Measurements from ENCODE around the gene CNN2. TPM values are rescaled to one million over a fixed set of nuclear protein-coding genes. Genes with fewer than 3 reads are reported as not detected.

The CNN2 gene
- total and polyA plus RNA-seq, 9 of the 15 experiments (the other 6 are each of a cell fraction or from before 2014, with no cell fraction given), result 12.1 to 174 (median 52.7) TPM

DNA sequence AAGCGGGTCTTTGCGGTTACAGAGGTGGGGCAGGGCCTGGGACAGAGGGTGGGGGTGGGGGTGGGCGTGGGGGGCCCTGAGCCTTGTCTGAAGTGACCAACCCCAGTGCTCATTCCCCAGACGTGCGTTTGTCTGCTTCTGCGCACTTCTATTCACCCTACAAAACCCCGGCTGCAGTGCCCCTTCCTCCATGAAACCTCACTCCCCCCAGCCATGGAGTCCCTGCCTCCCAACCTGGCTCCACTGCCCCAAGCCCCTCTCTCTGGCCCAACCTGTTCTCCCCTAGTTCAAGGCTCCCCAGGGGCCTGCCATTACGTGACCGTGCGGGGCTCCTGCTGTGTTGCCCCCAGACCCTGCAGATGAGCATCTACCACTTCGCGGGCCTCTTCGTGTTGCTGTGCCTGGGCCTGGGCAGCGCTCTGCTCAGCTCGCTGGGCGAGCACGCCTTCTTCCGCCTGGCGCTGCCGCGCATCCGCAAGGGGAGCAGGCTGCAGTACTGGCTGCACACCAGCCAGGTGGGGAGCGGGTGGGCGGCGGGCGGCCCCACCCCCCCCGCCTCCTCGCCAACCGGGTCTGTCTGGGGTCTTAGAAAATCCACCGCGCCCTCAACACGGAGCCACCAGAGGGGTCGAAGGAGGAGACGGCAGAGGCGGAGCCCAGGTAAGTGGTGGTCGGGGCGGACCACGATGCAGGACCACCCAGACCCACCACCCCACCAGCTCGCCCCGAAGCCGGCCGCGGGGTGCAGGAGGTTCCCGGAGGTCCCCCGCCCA is 18.0 kb upstream of the CNN2 start (continued):
- TF ChIP-seq POLR2G (IDR thresholded peaks at IDR 0.05; ENCODE audit: low read depth, low read length) (peak; percentile 68), HDAC8 (tag; IDR thresholded peaks at IDR 0.05) (no peak)

DNA sequence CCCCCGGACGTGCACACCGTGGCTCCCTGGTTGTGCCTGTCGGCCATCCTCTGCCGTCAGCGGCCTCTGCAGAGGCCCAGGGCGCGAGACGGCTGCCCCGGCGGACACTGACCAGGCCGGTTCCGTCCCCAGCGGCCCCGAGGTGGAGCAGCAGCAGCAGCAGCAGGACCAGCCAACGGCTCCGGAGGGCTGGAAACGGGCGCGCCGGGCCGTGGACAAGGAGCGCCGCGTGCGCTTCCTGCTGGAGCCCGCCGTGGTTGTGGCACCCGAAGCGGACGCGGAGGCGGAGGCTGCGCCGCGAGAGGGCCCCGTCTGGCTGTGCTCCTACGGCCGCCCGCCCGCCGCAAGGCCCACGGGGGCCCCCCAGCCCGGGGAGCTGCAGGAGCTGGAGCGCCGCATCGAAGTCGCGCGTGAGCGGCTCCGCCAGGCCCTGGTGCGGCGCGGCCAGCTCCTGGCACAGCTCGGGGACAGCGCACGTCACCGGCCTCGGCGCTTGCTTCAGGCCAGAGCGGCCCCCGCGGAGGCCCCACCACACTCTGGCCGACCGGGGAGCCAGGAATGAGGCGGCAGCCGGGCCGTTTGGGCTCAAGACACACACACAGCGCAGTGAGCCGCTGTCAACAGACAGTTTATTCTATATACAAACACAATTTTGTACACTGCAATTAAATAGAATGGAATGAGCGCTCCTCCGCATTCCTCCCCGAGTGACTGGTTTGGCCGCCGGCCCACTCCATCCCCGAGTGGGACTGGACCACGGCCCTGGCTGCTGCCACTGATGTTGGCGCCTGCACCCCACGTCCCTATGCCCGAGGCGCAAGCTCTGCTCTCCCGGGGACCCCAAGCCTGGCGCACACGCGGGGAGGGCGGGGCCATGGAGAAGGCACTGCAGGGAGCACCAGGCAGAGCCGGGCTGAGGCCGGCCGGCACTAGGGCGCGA is 17.1 kb upstream of the CNN2 start:
- H3K9me1 ChIP-seq (ENCODE audit: control insufficient read depth, insufficient read depth, low read length), result no peaks in the 10 kb centered on the region
- H3K4me2 ChIP-seq (ENCODE audit: insufficient read depth, low read length), result no peak overlapping the region
- FAIRE-seq (no peak), DNase-seq (ENCODE audit: extremely low read depth in 1 of 4, low spot score in 3 of 4) (no peak), ATAC-seq (peak; percentile 10)
- no TSS peak for BruUV-seq (replicated peaks)
- H3K4me3 ChIP-seq, result no peak overlapping the region
- in situ Hi-C loops (cut with MboI), result no loop called here
- ChIA-PET POLR2A (interaction anchor here (1.7 kb wide), 1 partner anchor 10 kb away, joined by 7 read pairs; no protein-coding TSS in a partner anchor), CTCF (ENCODE audit: low intra/inter-chr PET ratio) (no interaction called here)
- H3K27me3 ChIP-seq (ENCODE audit: control insufficient read depth in 2 of 2, insufficient read depth in 2 of 2, low read length in 2 of 2), result no peaks in the 10 kb centered on the region
- peaks cover 12% of the 10 kb centered on the region; the same call in 2 of the 3 replicates for H3K79me2 ChIP-seq (ENCODE audit: control insufficient read depth, insufficient read depth, low read length)
- no peak for TF ChIP-seq ZNF589 (CRISPR knock-in tag; IDR thresholded peaks at IDR 0.05; ENCODE audit: low read depth)
- TF ChIP-seq CBFA2T2 (conservative IDR thresholded peaks at IDR 0.05), result no peak
- no peak for TF ChIP-seq FOXA1 (IDR thresholded peaks at IDR 0.05; ENCODE audit: borderline replicate concordance)
- peak; percentile 12; the same call in 1 of the 2 replicates for TF ChIP-seq RBFOX2 (IDR thresholded peaks at IDR 0.05; ENCODE audit: low read depth, low read length)
- TF ChIP-seq, protein P1, sequence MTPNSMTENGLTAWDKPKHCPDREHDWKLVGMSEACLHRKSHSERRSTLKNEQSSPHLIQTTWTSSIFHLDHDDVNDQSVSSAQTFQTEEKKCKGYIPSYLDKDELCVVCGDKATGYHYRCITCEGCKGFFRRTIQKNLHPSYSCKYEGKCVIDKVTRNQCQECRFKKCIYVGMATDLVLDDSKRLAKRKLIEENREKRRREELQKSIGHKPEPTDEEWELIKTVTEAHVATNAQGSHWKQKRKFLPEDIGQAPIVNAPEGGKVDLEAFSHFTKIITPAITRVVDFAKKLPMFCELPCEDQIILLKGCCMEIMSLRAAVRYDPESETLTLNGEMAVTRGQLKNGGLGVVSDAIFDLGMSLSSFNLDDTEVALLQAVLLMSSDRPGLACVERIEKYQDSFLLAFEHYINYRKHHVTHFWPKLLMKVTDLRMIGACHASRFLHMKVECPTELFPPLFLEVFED (CRISPR knock-in tag; conservative IDR thresholded peaks at IDR 0.05), result no peak
- peak; percentile 9 for TF ChIP-seq HMGN3 (IDR thresholded peaks at IDR 0.05; ENCODE audit: borderline replicate concordance, extremely low read depth, insufficient read length, low read depth, low read length)
- TF ChIP-seq, protein P2, sequence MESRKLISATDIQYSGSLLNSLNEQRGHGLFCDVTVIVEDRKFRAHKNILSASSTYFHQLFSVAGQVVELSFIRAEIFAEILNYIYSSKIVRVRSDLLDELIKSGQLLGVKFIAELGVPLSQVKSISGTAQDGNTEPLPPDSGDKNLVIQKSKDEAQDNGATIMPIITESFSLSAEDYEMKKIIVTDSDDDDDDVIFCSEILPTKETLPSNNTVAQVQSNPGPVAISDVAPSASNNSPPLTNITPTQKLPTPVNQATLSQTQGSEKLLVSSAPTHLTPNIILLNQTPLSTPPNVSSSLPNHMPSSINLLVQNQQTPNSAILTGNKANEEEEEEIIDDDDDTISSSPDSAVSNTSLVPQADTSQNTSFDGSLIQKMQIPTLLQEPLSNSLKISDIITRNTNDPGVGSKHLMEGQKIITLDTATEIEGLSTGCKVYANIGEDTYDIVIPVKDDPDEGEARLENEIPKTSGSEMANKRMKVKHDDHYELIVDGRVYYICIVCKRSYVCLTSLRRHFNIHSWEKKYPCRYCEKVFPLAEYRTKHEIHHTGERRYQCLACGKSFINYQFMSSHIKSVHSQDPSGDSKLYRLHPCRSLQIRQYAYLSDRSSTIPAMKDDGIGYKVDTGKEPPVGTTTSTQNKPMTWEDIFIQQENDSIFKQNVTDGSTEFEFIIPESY (CRISPR knock-in tag; IDR thresholded peaks at IDR 0.05), result peak; percentile 89
- TF ChIP-seq POLR2A (conservative IDR thresholded peaks at IDR 0.05), result peak; percentile 35; the same call in 1 of the 2 replicates
- TF ChIP-seq CCNT2 (IDR thresholded peaks at IDR 0.05; ENCODE audit: borderline replicate concordance, extremely low read depth, insufficient read length, low read depth, low read length), result peak; percentile 1
- peaks cover 0 to 78% of the 10 kb centered on the region in 2 experiments; a peak in 2 of 5 replicates for H3K4me1 ChIP-seq (replicated peaks in 1 of 2; ENCODE audit: control insufficient read depth in 2 of 2, insufficient read depth in 2 of 2, low read length in 2 of 2)
- 94% methylated on average over 23 of the region's 92 CpGs for WGBS (ENCODE audit: insufficient coverage, low coverage, missing lambda C conversion rate)
- no peaks in the 10 kb centered on the region for H4K20me1 ChIP-seq (replicated peaks; ENCODE audit: control insufficient read depth, insufficient read depth, low read length)
- H3K9ac ChIP-seq (ENCODE audit: insufficient read depth in 1 of 2, low read depth in 2 of 2, low read length in 2 of 2), result no peak overlapping the region
- no peak overlapping the region for H2AFZ ChIP-seq (ENCODE audit: low read depth, low read length)
- peaks cover 52% of the 10 kb centered on the region; the same call in 2 of the 3 replicates for H3K36me3 ChIP-seq (ENCODE audit: control insufficient read depth, insufficient read depth, low read length)
- no peaks in the 10 kb centered on the region for H3K9me3 ChIP-seq (replicated peaks; ENCODE audit: control insufficient read depth, insufficient read depth, low read depth, low read length)
- intact Hi-C loops (cut with micrococcal nuclease), result no loop called here
- H3K27ac ChIP-seq (ENCODE audit: extremely low read depth, low read depth, low read length), result no peak overlapping the region
